ENCODE data around the gene PCBD2.

PCBD2 gene

DNA sequence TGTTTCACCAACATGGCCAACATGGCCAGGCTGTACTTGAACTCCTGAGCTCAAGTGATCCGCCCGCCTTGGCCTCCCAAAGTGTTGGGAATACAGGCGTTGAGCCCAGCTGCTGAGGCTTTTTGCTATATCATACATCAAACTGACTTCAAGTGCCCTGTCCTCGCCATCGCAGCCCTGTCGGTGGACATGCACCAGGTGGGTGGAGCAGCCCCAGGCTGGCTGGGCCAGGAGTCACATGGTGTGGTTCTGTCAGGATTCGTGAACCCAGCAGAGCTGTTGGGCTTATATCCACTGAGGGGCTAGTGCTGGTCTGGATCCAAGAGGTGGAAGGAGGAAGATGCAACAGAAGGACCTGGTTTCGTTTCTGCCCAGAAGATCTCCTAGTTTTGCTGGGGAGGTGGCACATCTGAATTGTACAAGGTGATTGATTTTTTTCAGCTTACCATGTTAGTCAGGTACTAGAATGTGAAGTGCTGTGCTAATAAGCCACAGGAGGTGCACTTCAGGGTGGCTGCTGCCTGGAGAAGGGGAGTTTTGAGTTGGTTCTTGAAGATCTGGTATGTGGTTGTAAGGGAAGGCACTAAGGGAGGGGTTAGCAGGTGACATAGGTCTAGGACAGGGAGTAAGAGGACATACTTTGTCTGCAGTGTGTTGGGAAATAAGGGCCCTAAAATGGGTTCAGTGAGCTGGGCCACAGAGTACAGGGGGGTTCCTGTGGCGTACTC lies 16.1 kb downstream of the PCBD2 start:
- H3K4me3 ChIP-seq (ENCODE audit: low read length), result no peak overlapping the region
- no peak for TF ChIP-seq ZNF274 (IDR thresholded peaks at IDR 0.05; ENCODE audit: low read depth, low read length)

- TF ChIP-seq ZNF274 (IDR thresholded peaks at IDR 0.05; ENCODE audit: low read depth, low read length), result no peak
- no peak overlapping the region for H3K4me3 ChIP-seq (ENCODE audit: low read length)
These were observed 27.6 kb downstream of the PCBD2 start for GRCh38 chr5:134932508-134932907.

- no peak for TF ChIP-seq ZNF274 (IDR thresholded peaks at IDR 0.05; ENCODE audit: low read depth, low read length)
- no peak overlapping the region for H3K4me3 ChIP-seq (ENCODE audit: low read length)
These were observed 29.3 kb downstream of the PCBD2 start for GRCh38 chr5:134934202-134934601.

GRCh38 chr5:134935711-134936602 lies 31.0 kb downstream of the PCBD2 start:
- TF ChIP-seq ZNF274 (IDR thresholded peaks at IDR 0.05; ENCODE audit: low read depth, low read length), result no peak
- no peak overlapping the region for H3K4me3 ChIP-seq (ENCODE audit: low read length)

DNA sequence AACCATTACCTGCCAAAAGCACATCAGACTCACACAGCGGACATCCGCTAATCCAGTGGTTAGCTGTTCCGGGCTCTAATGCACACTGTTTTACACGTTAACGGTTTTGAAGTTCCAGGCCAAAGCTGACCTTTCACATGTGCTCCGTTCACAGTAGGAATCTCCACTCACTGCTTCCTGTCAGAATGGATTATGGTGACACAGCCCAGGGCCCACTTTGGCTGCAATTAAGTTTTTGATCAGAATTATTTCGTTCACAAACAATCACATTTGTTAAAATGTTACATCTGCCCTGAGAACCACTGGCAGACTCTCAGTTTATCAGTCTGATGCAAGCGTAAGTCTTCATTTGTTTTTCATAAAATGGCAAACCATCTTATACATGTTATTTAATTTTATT lies 32.6 kb downstream of the PCBD2 start:
- TF ChIP-seq ZNF274 (IDR thresholded peaks at IDR 0.05; ENCODE audit: low read depth, low read length), result no peak
- H3K4me3 ChIP-seq (ENCODE audit: low read length), result no peak overlapping the region

DNA sequence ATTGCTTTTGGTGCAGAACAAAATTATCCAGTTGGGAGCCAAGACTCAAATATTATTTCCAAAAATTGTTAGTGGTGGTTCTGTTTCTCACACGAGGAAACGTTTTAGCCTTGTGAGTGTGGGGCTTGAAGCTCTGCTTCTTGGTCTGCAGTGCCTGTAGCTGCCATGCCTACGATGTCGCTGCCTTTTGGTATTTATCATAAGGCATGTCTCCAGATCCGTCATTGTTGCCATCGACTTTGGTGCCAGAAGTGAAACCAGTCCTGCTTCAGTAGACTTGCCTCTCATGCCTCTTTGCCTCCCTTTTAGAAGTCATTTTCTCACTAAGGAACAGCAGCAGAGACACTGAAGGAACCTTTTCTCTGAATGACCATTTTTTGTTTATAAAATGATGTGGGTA lies 33.1 kb downstream of the PCBD2 start:
- TF ChIP-seq ZNF274 (IDR thresholded peaks at IDR 0.05; ENCODE audit: low read depth, low read length), result no peak
- no peak overlapping the region for H3K4me3 ChIP-seq (ENCODE audit: low read length)

DNA sequence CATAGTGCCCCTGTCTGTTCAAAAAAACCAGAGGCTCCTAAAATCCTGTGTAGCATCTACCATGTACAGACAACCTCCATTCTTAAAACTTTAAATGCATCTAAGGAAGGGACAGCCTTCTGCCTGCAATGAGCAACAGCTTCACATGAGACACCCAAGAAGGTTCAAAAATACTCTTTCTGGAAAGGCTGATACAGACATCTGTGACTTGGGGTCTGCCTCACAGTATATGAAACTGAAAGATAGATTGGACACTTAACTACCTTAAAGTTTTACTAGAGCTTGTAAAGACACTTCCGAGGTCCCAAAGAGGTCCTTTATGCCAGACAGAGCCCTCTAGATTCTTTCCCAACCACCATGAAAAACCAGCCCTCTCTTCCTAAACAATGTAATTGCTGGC lies 34.6 kb downstream of the PCBD2 start:
- H3K4me3 ChIP-seq (ENCODE audit: low read length), result no peak overlapping the region
- TF ChIP-seq ZNF274 (IDR thresholded peaks at IDR 0.05; ENCODE audit: low read depth, low read length), result no peak

DNA sequence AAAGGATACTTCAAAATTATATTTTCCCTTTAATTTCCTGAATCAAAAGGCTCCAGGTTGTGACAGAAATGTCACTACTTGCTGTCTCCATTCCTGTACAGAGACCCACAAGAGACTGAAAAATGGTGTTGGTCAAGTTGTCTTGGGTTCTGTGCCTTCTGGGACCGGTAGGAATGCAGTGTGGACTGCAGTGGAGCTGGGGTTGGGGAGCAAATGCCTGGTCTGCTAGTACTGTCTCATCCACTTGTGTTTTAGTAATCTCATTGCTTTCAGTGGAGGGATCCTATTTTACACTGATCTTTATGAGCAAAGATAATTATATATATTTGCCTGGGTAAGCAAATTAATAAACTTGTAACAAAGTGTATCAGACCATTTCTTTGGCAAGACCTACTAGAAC lies 38.6 kb downstream of the PCBD2 start:
- TF ChIP-seq ZNF274 (IDR thresholded peaks at IDR 0.05; ENCODE audit: low read depth, low read length), result no peak
- no peak overlapping the region for H3K4me3 ChIP-seq (ENCODE audit: low read length)

GRCh38 chr5:134944630-134945029 lies 39.7 kb downstream of the PCBD2 start:
- TF ChIP-seq ZNF274 (IDR thresholded peaks at IDR 0.05; ENCODE audit: low read depth, low read length), result no peak
- no peak overlapping the region for H3K4me3 ChIP-seq (ENCODE audit: low read length)

- no peak overlapping the region for H3K4me3 ChIP-seq (ENCODE audit: low read length)
- no peak for TF ChIP-seq ZNF274 (IDR thresholded peaks at IDR 0.05; ENCODE audit: low read depth, low read length)
These were observed 40.1 kb downstream of the PCBD2 start for GRCh38 chr5:134945041-134945440.

DNA sequence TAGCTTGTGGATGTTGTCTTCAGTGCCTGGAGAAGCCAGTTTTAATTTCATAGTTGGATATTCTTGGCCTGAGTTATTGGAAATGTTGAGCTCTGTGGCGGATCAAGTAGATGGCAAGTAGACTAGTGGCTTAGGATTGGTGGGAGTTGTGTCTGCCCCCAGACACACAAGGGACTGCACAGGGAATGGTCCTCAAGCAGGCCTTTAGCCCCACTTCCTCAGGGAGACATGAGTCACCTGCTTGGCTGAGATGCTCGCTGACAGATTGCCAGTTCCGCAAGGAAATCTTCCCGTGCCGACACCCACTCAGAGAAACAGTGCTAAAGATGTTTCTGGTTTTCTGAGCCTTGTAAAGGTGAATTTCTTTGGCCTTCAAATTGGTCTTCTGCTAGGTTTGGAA lies 44.0 kb downstream of the PCBD2 start:
- no peak for TF ChIP-seq ZNF274 (IDR thresholded peaks at IDR 0.05; ENCODE audit: low read depth, low read length)
- H3K4me3 ChIP-seq (ENCODE audit: low read length), result no peak overlapping the region

DNA sequence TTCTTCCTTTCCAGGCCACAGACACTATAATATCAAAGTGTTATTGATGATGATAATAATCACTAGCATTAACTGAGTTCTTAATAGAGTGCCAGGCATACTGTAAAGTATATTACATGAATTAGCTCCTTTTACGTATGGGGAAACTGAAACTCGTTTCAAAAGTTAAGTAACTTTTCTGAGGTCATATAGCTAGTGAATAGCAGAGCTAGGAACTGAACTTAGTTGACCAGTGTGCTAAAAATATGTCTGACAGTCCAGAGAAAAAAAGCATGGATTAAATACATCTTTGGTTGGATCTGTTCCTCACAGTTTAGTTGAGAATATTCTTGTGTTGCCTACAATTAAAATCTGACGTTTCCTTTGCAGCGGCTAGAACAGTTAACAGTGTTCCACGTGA lies 44.4 kb downstream of the PCBD2 start:
- no peak for TF ChIP-seq ZNF274 (IDR thresholded peaks at IDR 0.05; ENCODE audit: low read depth, low read length)
- no peak overlapping the region for H3K4me3 ChIP-seq (ENCODE audit: low read length)

DNA sequence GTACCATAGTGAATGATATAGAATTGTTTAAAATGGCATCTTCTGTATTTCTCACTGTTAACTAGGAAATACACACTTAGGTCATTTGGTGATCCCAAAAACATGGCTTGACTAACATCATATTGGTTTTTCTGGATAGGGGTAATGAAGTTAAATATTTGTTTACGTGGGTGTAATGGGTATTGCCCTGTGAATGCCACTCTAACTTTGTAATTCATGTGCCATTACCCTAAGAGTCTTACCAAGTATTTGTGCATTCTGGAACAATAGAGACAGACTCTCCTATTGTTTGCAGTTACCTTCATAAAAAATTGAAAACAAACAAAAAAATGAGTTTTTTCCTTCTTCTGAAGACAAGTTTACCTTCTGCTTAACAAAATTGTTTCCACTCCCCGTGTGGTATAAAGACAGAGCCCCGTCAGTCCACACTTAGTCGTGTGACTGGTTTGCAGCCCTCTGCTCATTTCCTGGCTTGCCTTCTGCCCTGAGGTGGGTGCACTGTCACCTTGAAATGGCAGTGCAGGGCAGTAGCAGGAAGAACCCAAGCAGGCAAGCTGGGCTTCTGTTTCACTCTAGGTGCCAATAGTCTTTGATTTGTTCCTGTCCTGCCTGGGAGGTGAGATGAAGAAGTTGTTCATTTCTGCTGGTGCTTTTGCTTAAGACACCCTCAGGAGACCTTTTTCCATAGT lies 53.1 kb downstream of the PCBD2 start:
- H3K4me3 ChIP-seq (ENCODE audit: low read length), result no peak overlapping the region
- no peak for TF ChIP-seq ZNF274 (IDR thresholded peaks at IDR 0.05; ENCODE audit: low read depth, low read length)

- TF ChIP-seq ZNF274 (IDR thresholded peaks at IDR 0.05; ENCODE audit: low read depth, low read length), result no peak
- H3K4me3 ChIP-seq (ENCODE audit: low read length), result no peak overlapping the region
These were observed 53.8 kb downstream of the PCBD2 start for GRCh38 chr5:134958755-134959154.

GRCh38 chr5:134963098-134963497 lies 58.2 kb downstream of the PCBD2 start:
- no peak overlapping the region for H3K4me3 ChIP-seq (ENCODE audit: low read length)
- no peak for TF ChIP-seq ZNF274 (IDR thresholded peaks at IDR 0.05; ENCODE audit: low read depth, low read length)
